B cell (primary cell): ENCODE results near the gene MAP1B. TPM values are rescaled to one million over a fixed set of nuclear protein-coding genes. Genes with fewer than 3 reads are reported as not detected.

Source experiments
- ATAC-seq: fragments of 200-7000 bp; cut with Tn5 transposase; one replicate; pipeline ENCODE4 v1.10.0; 2021; ENCODE audit warnings: low read depth, mild to moderate bottlenecking, moderate number of reproducible peaks, moderate library complexity
- CTCF ChIA-PET: fragments of 350-600 bp; sonication (Branson Sonifier 250); formaldehyde crosslinking; loops from one replicate; lab custom pipeline; 2021; ENCODE audit warnings: antibody characterized with exemption, inconsistent platforms; lab: Charles Lee
- POLR2A ChIA-PET: fragments of 350-600 bp; sonication (Branson Sonifier 250); formaldehyde crosslinking; loops from one replicate; lab custom pipeline; 2021; ENCODE audit warnings: antibody characterized with exemption; lab: Charles Lee
- DNase-seq: peaks from one replicate; pipeline ENCODE4 v3.0.0; 2013
- H2AFZ ChIP-seq: 2 replicates; pipeline ENCODE4 v1.6.1; 2012; ENCODE audit warnings: mild to moderate bottlenecking, low read depth, low read length; ENCODE audit not compliant: insufficient read depth, poor library complexity, severe bottlenecking
- H3K27ac ChIP-seq, 2 donors: 1 replicate in 1 of 2; 2 replicates in 1 of 2; pipeline ENCODE4 v1.5.1; 2012 to 2013; ENCODE audit warnings: low read length in 2 of 2, mild to moderate bottlenecking in 2 of 2, moderate library complexity in 1 of 2
- H3K27me3 ChIP-seq, 4 experiments: fragments of 200-600 bp in 1 of 4; sonication (generic) in 1 of 4; replicated peaks in 1 of 4; 1 replicate in 2 of 4; 2 replicates in 2 of 4; pipeline versions ENCODE4 v1.6.1 to v1.7.0; 2013 to 2016; ENCODE audit warnings: low read length in 3 of 4, mild to moderate bottlenecking in 2 of 4, mixed read lengths in 1 of 4, moderate library complexity in 1 of 4; ENCODE audit not compliant: insufficient read depth in 4 of 4, control insufficient read depth in 3 of 4; ENCODE audit errors: control extremely low read depth in 1 of 4
- H3K36me3 ChIP-seq, 2 experiments: replicated peaks in 1 of 2; 1 replicate in 1 of 2; 2 replicates in 1 of 2; pipeline versions ENCODE4 v1.6.1 to v1.7.1; 2013; ENCODE audit warnings: low read length in 1 of 2; ENCODE audit not compliant: insufficient read depth in 2 of 2, control insufficient read depth in 1 of 2; ENCODE audit errors: control extremely low read depth in 1 of 2, extremely low read depth in 1 of 2
- H3K4me1 ChIP-seq, 2 donors: fragments of 200-600 bp in 1 of 2; sonication (generic) in 1 of 2; 1 replicate in 1 of 2; 2 replicates in 1 of 2; pipeline versions ENCODE4 v1.5.1 to v1.6.1; 2013 to 2017; ENCODE audit warnings: low read length in 2 of 2; ENCODE audit not compliant: control insufficient read depth in 2 of 2, insufficient read depth in 2 of 2
- H3K4me2 ChIP-seq: replicated peaks from 2 replicates; pipeline ENCODE3; 2012; ENCODE audit warnings: mild to moderate bottlenecking, low read depth, low read length; ENCODE audit not compliant: poor library complexity, severe bottlenecking
- H3K4me3 ChIP-seq, 5 experiments: fragments of 200-600 bp in 1 of 5; sonication (generic) in 1 of 5; 1 replicate in 3 of 5; 2 replicates in 2 of 5; pipeline versions ENCODE4 v1.5.1 to v1.7.0; 2011 to 2016; ENCODE audit warnings: low read length in 4 of 5, mild to moderate bottlenecking in 4 of 5, low read depth in 2 of 5, control low read depth in 1 of 5, moderate library complexity in 1 of 5; ENCODE audit not compliant: insufficient read depth in 1 of 5; ENCODE audit errors: control extremely low read depth in 1 of 5, extremely low read depth in 1 of 5
- H3K79me2 ChIP-seq: fragments of 200-600 bp; sonication (generic); one replicate; pipeline ENCODE4 v1.6.0; 2016; ENCODE audit warnings: low read length; ENCODE audit not compliant: control insufficient read depth, insufficient read depth
- H3K9ac ChIP-seq: fragments of 200-600 bp; sonication (generic); 2 replicates; pipeline ENCODE4 v1.6.1; 2017; ENCODE audit warnings: mild to moderate bottlenecking, low read length, moderate library complexity
- H3K9me3 ChIP-seq, 3 donors: one replicate each; pipeline versions ENCODE4 v1.6.1 to v1.7.1; 2013; ENCODE audit warnings: low read length in 2 of 3; ENCODE audit not compliant: control insufficient read depth in 2 of 3, insufficient read depth in 1 of 3; ENCODE audit errors: control extremely low read depth in 1 of 3
- H4K20me1 ChIP-seq: 2 replicates; pipeline ENCODE4 v1.6.0; 2012; ENCODE audit warnings: mild to moderate bottlenecking, low read length; ENCODE audit not compliant: insufficient read depth, control insufficient read depth, poor library complexity, severe bottlenecking
- H3K27ac Mint-ChIP-seq: one replicate; pipeline ENCODE4 v1.8.0; 2021; ENCODE audit warnings: mixed read lengths
- H3K27me3 Mint-ChIP-seq: one replicate; pipeline ENCODE4 v1.8.0; 2021; ENCODE audit warnings: mixed read lengths
- H3K4me1 Mint-ChIP-seq: one replicate; pipeline ENCODE4 v1.8.0; 2021; ENCODE audit warnings: mixed read lengths
- H3K4me3 Mint-ChIP-seq: one replicate; pipeline ENCODE4 v1.8.0; 2021; ENCODE audit warnings: mixed read lengths
- H3K9me3 Mint-ChIP-seq: one replicate; pipeline ENCODE4 v1.8.0; 2022; ENCODE audit warnings: mixed read lengths; ENCODE audit not compliant: insufficient read depth
- CTCF ChIP-seq: fragments of 200-600 bp; IDR thresholded peaks from one replicate; pipeline ENCODE4 v1.8.0; 2022; ENCODE audit warnings: antibody characterized with exemption, mild to moderate bottlenecking
- EZH2 ChIP-seq: IDR thresholded peaks from 2 replicates; pipeline ENCODE4 v1.6.1; 2012; ENCODE audit warnings: borderline replicate concordance, low read depth, mild to moderate bottlenecking, moderate library complexity, low read length; ENCODE audit not compliant: insufficient read depth, poor library complexity, severe bottlenecking
- WGBS: methylation state at CpG from one replicate; pipeline ENCODE4 v1.1.5; 2013; ENCODE audit warnings: missing lambda C conversion rate; ENCODE audit not compliant: insufficient coverage; 5-methylcytosine and 5-hydroxymethylcytosine counted together
- intact Hi-C: fragments of 100-400 bp; cut with micrococcal nuclease; formaldehyde crosslinking; loops from one replicate; pipeline ENCODE4 v1.10.0; 2022
- polyA plus RNA-seq: library from polyadenylated mRNA; depleted of rRNA; stranded (reverse); fragments of >200 nt; gene quantifications from 2 replicates; pipeline ENCODE4 v1.2.3, GENCODE V29; 2012
- total RNA-seq, 2 donors: library from RNA; stranded (reverse); fragments of 120-200 nt in 1 of 2; gene quantifications; 1 replicate in 1 of 2; 2 replicates in 1 of 2; pipeline versions ENCODE4 v1.2.3 to v1.2.4, GENCODE V29; 2013 to 2022

The MAP1B gene
- total and polyA plus RNA-seq, 2 donors (not counting 1 experiment from before 2014, with no cell fraction given) = 0.15 TPM; not detected in 1

DNA sequence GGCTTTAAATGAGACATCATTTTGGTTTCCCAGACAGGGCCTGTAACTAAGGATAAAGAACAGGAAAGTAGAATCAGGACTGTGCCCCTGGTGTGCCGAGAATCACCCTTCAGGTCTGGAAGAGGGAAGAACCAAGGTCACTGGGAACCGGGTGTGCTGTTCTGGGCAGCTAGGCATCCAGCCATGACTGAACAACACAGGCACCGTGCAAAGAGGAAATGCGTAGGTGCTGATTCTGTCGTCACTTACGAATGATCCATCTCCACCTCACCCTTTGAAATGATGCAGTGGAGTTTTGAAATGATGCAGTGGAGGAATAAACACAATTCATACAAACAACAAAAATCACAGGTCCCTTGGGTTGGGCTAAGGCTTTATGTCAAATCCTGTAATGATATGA lies 64.4 kb downstream of the MAP1B start:
- Histone ChIP-seq H3K36me3 (no peaks in the 10 kb centered on the region), H3K9me3 (no peaks in the 10 kb centered on the region), H3K79me2 (no peaks in the 10 kb centered on the region), H3K27me3 (peaks cover 0 to 3% (median 2%) of the 10 kb centered on the region in 4 experiments), H4K20me1 (no peaks in the 10 kb centered on the region), H3K4me1 (no peaks in the 10 kb centered on the region), H3K9ac (no peak overlapping the region), H3K4me2 (no peak overlapping the region), H3K4me3 (no peak overlapping the region), H3K27ac (no peak overlapping the region), H2AFZ (no peak overlapping the region)
- DNase-seq (peak; percentile 19), ATAC-seq (peak; percentile 54)
- H3K27me3 Mint-ChIP-seq = peaks cover 27% of the 10 kb centered on the region
- intact Hi-C loops = no loop called here
- 91% methylated on average over 2 of the region's 6 CpGs for WGBS
- no peak overlapping the region for H3K4me3 Mint-ChIP-seq
- peak overlapping the region; percentile 42 for H3K27ac Mint-ChIP-seq
- POLR2A ChIA-PET = no interaction called here
- CTCF ChIA-PET = no interaction called here
- TF ChIP-seq CTCF (no peak), EZH2 (no peak)
- peaks cover 4% of the 10 kb centered on the region for H3K4me1 Mint-ChIP-seq
- no peaks in the 10 kb centered on the region for H3K9me3 Mint-ChIP-seq

- Histone ChIP-seq H3K27me3 (peaks cover 0 to 3% (median 3%) of the 10 kb centered on the region in 4 experiments), H3K9ac (no peak overlapping the region), H3K4me1 (no peaks in the 10 kb centered on the region), H3K79me2 (no peaks in the 10 kb centered on the region), H3K36me3 (no peaks in the 10 kb centered on the region), H3K4me2 (no peak overlapping the region), H3K9me3 (no peaks in the 10 kb centered on the region), H2AFZ (no peak overlapping the region), H3K4me3 (no peak overlapping the region), H4K20me1 (no peaks in the 10 kb centered on the region), H3K27ac (no peak overlapping the region)
- POLR2A ChIA-PET = no interaction called here
- peaks cover 4% of the 10 kb centered on the region for H3K4me1 Mint-ChIP-seq
- no peaks in the 10 kb centered on the region for H3K9me3 Mint-ChIP-seq
- DNase-seq (no peak), ATAC-seq (no peak)
- TF ChIP-seq CTCF (no peak), EZH2 (no peak)
- intact Hi-C loops = no loop called here
- no peak overlapping the region for H3K27ac Mint-ChIP-seq
- no peak overlapping the region for H3K4me3 Mint-ChIP-seq
- peaks cover 21% of the 10 kb centered on the region for H3K27me3 Mint-ChIP-seq
- WGBS = 92% methylated on average over 4 of the region's 4 CpGs
- CTCF ChIA-PET = no interaction called here
Observed at GRCh38 chr5:72172786-72173185, 65.5 kb downstream of the MAP1B start.
